NCI-H2227 treated with DMSO at 0.1 percent for 48 hours (cell line): ENCODE results near the gene ZBTB20.

Experiments
- DNase-seq: peaks from one replicate; lab custom pipeline; 2025; lab: John Stamatoyannopoulos, UW

Gene ZBTB20

DNA sequence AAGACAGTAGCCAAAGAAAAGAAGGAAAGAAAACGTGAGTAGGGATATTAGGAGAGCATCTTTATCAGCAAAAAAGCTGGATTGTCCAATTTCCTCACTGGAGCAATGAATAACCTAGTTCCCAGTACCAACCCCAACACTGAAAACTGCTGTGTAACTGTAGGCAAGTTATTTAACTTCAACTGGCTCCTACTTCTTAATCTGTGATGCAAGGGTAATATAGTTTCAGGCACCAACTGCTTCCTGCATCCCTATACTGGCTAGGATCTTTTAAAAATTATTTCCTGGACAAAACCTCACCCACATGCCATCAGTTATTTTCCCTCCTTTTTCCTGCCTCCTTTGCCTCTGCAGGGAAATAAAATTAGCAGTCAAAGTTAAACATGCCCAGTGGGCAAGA lies 59.6 kb downstream of the ZBTB20 start:
- no peak for DNase-seq

DNA sequence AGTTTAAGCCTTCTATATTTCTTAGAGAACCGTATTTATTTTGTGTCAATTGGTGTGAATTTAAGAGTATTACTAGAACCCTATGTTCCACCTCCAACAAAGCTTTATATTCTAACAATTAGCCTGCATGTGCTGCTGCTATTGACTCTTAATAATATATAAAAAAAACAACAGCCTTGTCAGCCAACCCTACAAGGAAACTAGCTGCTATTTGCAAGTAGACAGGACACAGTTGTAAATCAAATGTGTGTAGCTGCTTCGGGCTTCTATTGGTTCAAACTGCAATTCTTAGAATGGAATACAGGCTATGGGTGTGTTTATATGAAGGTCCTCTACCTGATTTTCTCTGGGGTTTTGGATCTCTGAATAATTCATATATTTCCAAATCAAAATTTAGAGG lies 60.7 kb downstream of the ZBTB20 start:
- no peak for DNase-seq

DNA sequence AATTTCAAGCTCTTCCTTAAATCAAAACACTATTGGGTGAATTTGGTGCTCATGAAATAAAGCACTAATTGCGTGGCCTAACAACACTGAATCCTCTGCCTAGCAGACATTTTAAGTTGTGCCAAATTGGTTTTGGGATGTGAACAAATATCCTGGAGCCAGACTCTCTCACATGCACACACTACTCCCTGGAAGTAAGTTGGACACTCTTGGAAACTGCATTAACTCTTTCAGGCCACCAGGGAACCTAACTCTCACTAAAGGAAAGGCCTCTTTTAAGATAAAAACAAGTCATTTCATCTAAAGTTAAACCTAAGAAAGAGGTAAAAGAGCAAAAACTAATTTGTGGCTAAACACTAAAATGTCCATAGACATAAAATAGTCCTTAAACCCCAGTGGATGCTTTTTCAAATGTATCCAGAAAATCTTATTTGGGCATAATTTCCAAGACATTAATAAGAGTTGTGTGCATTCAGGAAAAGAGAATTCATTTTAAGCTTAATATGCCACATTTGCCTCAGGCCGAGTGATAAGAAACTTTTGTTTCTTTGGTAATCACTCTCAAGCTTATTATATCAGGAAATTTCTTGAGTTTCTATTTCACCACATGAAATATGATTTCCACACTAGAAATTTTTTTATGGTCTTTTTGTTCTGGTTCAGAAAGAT lies 61.8 kb downstream of the ZBTB20 start:
- no peak for DNase-seq

- DNase-seq = no peak
These were observed 62.4 kb downstream of the ZBTB20 start for GRCh38 chr3:115084686-115085085.

DNA sequence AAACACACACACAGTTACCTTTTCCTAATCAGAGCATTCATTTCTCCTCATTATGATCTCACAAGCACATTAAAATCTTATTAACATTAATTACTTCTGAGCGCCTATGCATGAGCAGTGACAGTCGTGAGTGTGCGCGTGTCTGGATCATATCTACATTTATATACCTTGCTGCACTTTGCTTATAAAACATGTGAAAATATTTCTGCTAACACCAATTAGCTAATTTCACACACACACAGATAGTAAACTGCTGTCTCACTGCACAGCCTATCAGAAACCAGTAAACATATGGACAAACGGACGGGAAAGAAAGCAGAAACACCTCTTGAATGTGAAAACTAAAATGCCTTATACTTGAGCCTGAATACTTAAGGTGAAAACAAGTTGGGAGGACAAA lies 64.8 kb downstream of the ZBTB20 start:
- no peak for DNase-seq

DNA sequence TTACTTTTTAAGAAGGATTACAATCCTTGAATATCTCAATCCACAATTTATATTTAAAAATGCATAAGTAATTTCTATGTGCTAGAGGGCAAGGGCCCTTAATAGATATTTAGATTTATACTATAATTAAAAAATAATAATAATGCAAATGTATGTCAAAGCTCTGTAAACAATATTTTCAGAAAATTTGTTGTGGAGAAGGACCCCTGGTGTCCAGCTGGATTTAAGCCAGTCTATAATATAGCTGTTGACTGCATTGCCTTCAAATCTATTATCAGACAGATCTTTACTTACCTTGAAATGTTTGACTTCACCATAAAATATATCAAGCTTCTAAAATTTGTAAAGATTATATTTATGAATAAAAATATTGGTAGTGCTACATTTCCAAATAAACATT lies 65.6 kb downstream of the ZBTB20 start:
- DNase-seq = no peak

DNA sequence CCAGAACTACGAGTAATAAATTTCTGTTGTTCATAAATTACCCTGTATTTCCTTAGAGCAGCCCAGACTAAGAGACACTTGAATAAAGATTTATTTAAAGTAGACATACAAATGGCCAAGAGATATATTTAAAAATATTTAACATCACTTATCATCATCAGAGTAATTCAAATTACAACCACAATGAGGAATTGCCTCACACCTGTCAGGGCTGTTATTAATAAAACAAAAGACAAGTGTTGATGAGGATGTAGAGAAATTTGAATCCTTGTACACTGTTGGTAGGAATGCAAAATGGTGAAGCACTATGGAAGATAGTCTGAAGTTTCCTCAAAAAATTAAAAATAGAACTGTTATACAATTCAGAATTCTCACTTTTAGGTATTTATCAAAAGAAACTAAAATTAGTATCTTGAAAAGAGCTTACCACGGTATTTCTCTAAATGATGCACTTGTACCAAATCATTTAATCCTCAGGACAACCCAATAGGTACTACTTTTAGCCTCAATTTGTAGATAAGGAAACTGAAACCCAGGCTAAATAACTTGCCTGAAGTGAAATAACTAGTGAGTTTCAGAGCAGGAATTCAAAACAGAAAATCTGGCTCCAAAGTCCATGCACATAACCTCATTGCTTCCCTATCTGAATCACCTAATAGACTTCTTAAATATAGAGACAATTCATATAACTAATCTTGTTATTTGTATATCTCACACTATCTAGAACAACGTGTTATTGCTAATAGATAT lies 69.4 kb downstream of the ZBTB20 start:
- no peak for DNase-seq

DNA sequence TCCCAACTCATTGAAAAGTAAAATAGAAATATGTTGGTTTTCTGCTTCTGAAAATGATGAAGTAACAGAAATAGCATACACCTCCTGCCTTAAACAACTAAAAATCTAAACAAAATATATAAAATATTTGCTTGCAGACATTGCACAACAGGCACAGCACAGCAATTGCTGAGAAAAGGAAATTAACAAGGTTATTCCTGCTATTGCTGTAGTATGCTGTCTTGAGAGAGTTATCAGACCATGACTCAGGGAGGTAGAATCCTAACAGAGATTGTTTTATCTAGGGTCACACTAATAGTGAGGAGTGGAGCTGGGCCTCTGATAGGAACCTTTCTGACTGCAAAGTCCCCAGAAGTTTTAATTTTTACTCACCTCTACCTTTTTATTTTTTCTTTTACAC lies 72.6 kb downstream of the ZBTB20 start:
- no peak for DNase-seq

- no peak for DNase-seq
These were observed 74.6 kb downstream of the ZBTB20 start for GRCh38 chr3:115072265-115073021.

DNA sequence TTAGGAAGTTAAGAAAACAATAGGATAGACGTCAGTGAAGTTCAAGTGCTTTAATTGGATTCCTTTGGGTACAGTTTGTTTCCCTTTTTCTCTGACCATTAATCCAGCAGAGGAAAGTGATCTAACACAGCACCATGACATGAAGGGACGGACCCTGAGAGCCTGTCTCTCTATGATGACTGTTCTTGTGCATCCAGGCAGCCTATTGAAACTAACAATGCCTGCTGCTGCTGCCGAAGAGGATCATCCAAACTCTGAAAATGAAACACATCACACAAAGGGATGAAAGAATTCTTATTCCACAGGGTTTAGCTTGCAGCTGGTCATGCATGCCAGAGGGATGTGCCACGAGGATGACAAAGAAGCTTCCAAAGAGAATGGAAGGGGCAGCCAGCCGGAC lies 75.5 kb downstream of the ZBTB20 start:
- no peak for DNase-seq

DNA sequence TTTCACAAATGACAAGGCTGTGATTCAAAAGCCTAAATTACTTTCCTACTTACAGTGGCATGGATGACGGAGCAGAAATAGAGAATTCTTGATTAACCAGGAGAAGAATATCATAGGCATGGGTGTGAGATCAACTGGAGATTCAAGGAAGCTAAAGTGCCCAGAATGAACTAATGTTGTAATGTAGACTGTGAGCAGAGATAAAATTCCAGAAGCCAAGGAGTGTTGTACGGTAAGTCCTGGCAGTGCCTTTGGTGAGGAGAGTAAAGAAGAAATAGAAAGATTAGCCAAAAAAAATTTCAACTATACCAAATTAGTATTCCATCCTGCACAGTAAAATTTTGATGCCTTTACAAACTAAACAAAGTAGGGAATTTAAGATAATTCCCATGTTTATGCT lies 75.9 kb downstream of the ZBTB20 start:
- DNase-seq = no peak

DNA sequence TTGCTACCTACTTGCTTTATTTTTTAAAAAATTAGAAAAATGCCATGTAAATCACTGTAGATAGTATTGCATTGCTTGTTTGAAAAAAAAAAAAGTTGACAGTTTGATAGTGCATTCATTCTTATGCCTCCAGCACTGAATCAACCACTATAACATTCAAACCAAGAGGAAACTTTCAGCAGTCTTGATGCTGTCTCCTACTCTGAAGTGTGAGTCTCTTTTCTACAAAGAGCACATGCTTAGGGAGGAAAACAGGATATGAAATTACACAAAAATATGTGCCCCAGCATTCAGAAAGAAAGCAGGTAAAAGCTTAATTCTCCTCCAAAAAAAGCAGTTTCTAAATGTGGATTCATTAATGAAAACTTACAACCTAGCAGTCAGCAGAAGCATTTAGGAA lies 78.3 kb downstream of the ZBTB20 start:
- DNase-seq = no peak

DNA sequence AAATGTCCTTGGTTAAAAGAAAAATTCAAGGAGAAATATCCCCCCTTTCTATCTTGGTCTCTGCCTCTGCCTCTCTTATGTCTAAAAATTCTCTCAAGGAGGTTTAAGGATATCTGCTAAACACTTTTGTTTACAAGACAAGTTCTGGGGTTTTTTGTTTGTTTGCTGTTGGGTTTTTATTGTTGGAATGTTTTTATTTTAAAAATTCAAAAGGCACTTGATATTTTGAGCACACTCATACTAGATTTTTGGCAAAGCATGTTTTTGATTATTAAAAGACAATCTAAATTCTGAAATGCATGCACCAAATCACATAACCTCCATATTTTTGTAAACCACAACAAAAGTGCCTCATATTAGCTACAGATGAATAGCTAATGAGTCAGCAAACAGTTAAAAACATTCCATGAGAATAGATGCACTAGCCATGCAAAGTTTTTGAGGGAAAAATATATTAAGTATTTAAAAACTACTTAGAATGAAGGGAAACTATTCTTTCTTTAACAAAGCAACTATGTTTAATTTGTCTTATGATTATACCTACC lies 84.6 kb downstream of the ZBTB20 start:
- no peak for DNase-seq

DNA sequence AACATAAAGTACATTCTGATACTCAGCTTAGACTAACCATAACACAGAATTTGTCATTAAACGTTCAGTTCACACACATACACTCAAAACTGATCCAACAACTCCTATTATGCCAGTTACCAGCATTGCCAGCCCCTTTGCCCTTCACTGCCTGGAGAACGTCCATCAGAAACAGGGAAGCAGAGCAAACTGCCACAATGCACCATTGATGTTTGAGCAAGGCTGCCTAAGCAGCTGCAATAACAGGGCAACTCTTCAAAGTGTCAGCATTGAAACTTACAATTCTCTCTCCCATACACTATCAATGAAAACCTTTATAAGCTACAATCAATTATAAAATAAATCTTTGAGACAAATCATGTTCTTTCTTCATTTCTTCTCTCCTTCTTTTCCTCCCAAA lies 85.1 kb downstream of the ZBTB20 start:
- no peak for DNase-seq

- no peak for DNase-seq
These were observed 94.2 kb downstream of the ZBTB20 start for GRCh38 chr3:115052906-115053305.

DNA sequence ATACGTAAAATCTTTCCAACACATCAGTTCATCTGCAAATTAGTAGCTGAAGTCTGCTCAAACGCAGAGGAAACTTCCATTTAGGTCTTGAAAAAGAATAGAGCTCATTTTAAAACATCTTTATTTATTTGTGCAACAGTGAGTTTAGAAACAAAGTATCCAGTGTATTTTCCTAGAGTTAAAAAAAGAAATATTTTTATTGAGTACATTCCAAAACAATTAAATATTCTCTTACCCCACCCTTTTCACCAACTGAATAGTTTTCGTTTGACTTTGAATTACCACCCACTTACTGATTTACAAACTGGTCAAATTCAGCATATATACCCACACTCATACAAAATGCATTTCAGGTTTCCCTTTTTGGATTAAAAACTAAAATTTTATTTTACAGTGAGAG lies 104.7 kb downstream of the ZBTB20 start:
- DNase-seq = no peak

- peak; percentile 25 for DNase-seq
These were observed 106.3 kb downstream of the ZBTB20 start for GRCh38 chr3:115040673-115041286.

GRCh38 chr3:115040246-115040645 lies 106.8 kb downstream of the ZBTB20 start:
- DNase-seq = no peak

DNA sequence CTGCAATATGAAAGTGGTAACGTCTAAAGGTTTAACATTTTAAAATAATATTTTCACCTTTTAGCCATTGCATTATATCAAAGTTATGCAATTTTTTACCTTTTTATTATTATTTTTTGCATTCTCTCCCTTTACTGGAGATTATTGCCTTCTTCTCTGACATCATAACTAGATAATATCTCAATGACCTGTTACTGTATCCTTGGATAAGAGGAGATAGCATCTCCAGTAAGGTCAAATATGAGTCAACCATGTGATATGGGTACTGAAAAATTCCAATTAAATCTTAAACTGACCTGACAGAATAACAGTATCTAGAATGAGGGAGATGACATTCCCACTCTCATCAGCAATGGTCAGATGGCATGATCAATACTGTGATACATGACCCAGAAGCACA lies 108.3 kb downstream of the ZBTB20 start:
- DNase-seq = no peak

GRCh38 chr3:115022835-115023398 lies 124.2 kb downstream of the ZBTB20 start:
- DNase-seq = no peak

GRCh38 chr3:115022199-115022598 lies 124.9 kb downstream of the ZBTB20 start:
- DNase-seq = no peak

DNA sequence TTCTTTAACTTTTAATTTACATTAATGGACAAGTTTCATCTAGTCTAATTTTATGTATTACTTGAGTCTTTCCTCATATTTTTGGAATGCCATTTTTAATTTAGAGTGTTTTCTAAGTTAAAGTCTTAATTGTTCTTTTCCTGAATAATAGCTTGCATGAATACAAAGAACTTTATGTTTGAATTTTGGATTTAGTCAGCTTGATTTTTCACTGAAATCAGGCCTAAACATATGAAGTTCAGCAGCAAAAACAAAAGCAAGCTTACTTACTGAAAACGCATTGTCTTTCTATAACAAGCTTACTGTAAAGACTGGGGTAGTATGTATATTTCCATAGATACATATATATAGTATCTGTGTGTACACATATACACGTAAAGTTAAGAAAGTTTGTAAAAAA lies 126.0 kb downstream of the ZBTB20 start:
- no peak for DNase-seq
